Adrenal gland (tissue), 12 donors: Measurements from ENCODE around the gene HNF1A. TPM values are rescaled to one million over a fixed set of nuclear protein-coding genes. Genes with fewer than 3 reads are reported as not detected.

ENCODE experiments used
- DNase-seq, 7 donors: peaks; one replicate each; pipeline ENCODE4 v3.0.0-alpha.2; 2019 to 2020
- H3K27ac ChIP-seq, 5 donors: fragments of 200-600 bp; sonication (generic) in 4 of 5; 1 replicate in 3 of 5; 2 replicates in 2 of 5; pipeline versions ENCODE4 v1.5.1 to v1.8.0; 2016 to 2020; ENCODE audit warnings: mild to moderate bottlenecking in 1 of 5
- H3K27me3 ChIP-seq: fragments of 200-600 bp; 2 replicates; pipeline ENCODE4 v1.8.0; 2021
- H3K36me3 ChIP-seq, 2 donors: fragments of 200-600 bp; replicated peaks in 1 of 2; 1 replicate in 1 of 2; 2 replicates in 1 of 2; pipeline versions ENCODE4 v1.5.1 to v1.8.0; 2018 to 2022
- H3K4me1 ChIP-seq, 2 donors: fragments of 200-600 bp; replicated peaks in 1 of 2; 1 replicate in 1 of 2; 2 replicates in 1 of 2; pipeline versions ENCODE4 v1.5.1 to v1.8.0; 2018 to 2021
- H3K4me3 ChIP-seq, 4 donors: fragments of 200-600 bp; sonication (generic) in 3 of 4; one replicate each; pipeline ENCODE4 v1.5.1; 2016 to 2018
- H3K9me3 ChIP-seq, 3 donors: fragments of 200-600 bp; sonication (generic) in 1 of 3; replicated peaks in 1 of 3; 1 replicate in 2 of 3; 2 replicates in 1 of 3; pipeline versions ENCODE4 v1.5.1 to v1.8.0; 2016 to 2021
- CTCF ChIP-seq, 6 experiments: fragments of 450-650 bp in 4 of 6; fragments of 200-600 bp in 2 of 6; sonication (generic) in 1 of 6; IDR thresholded peaks; 1 replicate in 5 of 6; 2 replicates in 1 of 6; pipeline versions ENCODE4 v1.5.1 to v1.8.0; 2016 to 2021; ENCODE audit warnings: antibody characterized with exemption in 6 of 6, mild to moderate bottlenecking in 2 of 6, moderate library complexity in 1 of 6
- POLR2A ChIP-seq, 2 donors: fragments of 450-650 bp; IDR thresholded peaks; one replicate each; pipeline ENCODE4 v1.6.1; 2017; ENCODE audit warnings: antibody characterized with exemption in 2 of 2, mild to moderate bottlenecking in 2 of 2, moderate library complexity in 1 of 2
- WGBS, 4 donors: extraction: QIAGEN DNeasy Blood & Tissue Kit in 2 of 4; methylation state at CpG; one replicate each; pipeline versions ENCODE4 v1.1.5 to v1.1.7; 2013 to 2017; 5-methylcytosine and 5-hydroxymethylcytosine counted together
- intact Hi-C, 2 donors: fragments of 100-400 bp; cut with DNase I; formaldehyde crosslinking; loops; one replicate each; pipeline versions ENCODE4 v1.14.1 to v1.15.0; 2022 to 2023
- polyA plus RNA-seq, 3 donors: library from polyadenylated mRNA; stranded (reverse); fragments of 200-250 nt in 2 of 3; fragments of 350-450 nt in 1 of 3; fragmentation: Illumina TruSeq in 1 of 3; extraction: RNeasy Lipid Tissue Mini Kit (QIAGEN cat#74804) in 1 of 3; gene quantifications; one replicate each; pipeline ENCODE4 v1.2.3, GENCODE V29; 2013 to 2014
- total RNA-seq, 9 donors: library from RNA; depleted of rRNA in 4 of 9; stranded (reverse); fragments of >200 nt in 4 of 9; fragments of 120-200 nt in 1 of 9; fragmentation: NEBNext Ultra II Directional in 1 of 9; extraction: Animal tissue kit (Norgen Biotek cat#: 25700) in 1 of 9; gene quantifications; one replicate each; pipeline versions ENCODE4 v1.1.0 to v1.2.4, GENCODE V29; 2013 to 2023
- donor health status: healthy with polysubstance abuse.
- donor health status: Bipolar disorder and iron deficiency.
- donor health status: DM: yes; HTN: yes; CAD: no.
- donor health status: DM: no; HTN: no; CAD: no.
- donor health status: DM: no; HTN: no; CAD: no.
- donor health status: DM: yes; HTN: yes; CAD: no.

Gene HNF1A
- total and polyA plus RNA-seq, 12 donors: 0.03 to 0.08 TPM; not detected in 10

- no peaks in the 10 kb centered on the region for H3K36me3 ChIP-seq
- TF ChIP-seq POLR2A (IDR thresholded peaks at IDR 0.05) (no peak), CTCF (IDR thresholded peaks at IDR 0.05) (no peak)
- H3K27ac ChIP-seq: no peak overlapping the region
- no peaks in the 10 kb centered on the region for H3K9me3 ChIP-seq
- no peaks in the 10 kb centered on the region for H3K4me1 ChIP-seq
- no peak for DNase-seq
- no peaks in the 10 kb centered on the region for H3K27me3 ChIP-seq
- WGBS, 4 donors: 83 to 92% (median 90%) methylated on average over 5 to 6 of the region's 6 CpGs
- intact Hi-C loops: no loop called here
- no peak overlapping the region for H3K4me3 ChIP-seq
Observed at GRCh38 chr12:121021754-121022153, 43.4 kb downstream of the HNF1A start.

DNA sequence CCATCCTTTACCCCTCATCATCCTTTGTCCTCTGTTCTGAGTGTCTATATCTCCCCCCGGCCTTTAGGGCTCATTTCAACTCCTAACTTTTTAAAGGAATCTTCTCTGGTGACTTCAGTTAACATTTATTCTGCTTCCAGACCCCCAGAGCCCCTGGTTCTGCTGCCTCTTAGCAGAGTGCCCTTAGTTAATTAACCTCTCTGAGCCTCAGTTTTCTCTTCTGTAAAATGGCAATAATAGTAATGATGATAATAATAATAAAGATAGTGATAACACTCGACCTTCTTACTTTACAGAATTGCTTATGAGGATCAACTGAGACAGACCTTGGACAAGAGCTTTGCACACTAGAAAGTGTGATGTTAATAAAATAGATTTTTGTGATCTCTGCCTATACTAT, 44.4 kb downstream of the HNF1A start:
- WGBS, 4 donors: 56 to 74% (median 59%) methylated on average over 2 of the region's 2 CpGs
- no peak for DNase-seq
- TF ChIP-seq POLR2A (IDR thresholded peaks at IDR 0.05) (no peak), CTCF (IDR thresholded peaks at IDR 0.05) (no peak)

DNA sequence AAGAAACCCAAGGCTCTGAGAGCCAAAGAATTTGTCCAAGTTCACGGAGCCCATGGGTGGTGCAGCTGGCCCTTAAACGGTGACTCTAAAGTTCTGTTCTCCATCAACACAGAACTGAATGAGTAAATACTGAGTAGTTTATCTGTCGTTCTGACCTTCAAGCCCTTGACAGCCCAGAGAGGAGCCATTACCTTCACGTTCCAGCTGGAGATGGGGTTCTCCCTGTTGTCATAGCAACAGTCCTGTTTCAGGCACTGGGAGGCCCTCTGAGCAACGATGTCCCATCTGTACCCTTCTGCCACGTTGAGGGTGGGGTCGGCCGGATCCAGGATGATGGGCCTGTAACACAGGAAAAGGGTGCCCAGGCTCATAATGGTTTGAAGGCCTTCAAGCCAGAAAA, 45.5 kb downstream of the HNF1A start:
- H3K36me3 ChIP-seq: no peaks in the 10 kb centered on the region
- H3K4me1 ChIP-seq: no peaks in the 10 kb centered on the region
- no peak overlapping the region for H3K27ac ChIP-seq
- no peaks in the 10 kb centered on the region for H3K27me3 ChIP-seq
- intact Hi-C loops: no loop called here
- WGBS, 4 donors: 55 to 65% (median 62%) methylated on average over 8 of the region's 8 CpGs
- H3K9me3 ChIP-seq: no peaks in the 10 kb centered on the region
- H3K4me3 ChIP-seq: no peak overlapping the region
- TF ChIP-seq CTCF (IDR thresholded peaks at IDR 0.05) (no peak), POLR2A (IDR thresholded peaks at IDR 0.05) (no peak)
- DNase-seq: no peak

More for the DNA sequence above, 44.4 kb downstream of the HNF1A start:
- H3K36me3 ChIP-seq: no peaks in the 10 kb centered on the region
- intact Hi-C loops: no loop called here
- no peaks in the 10 kb centered on the region for H3K27me3 ChIP-seq
- H3K27ac ChIP-seq: no peak overlapping the region
- no peak overlapping the region for H3K4me3 ChIP-seq
- no peaks in the 10 kb centered on the region for H3K4me1 ChIP-seq
- no peaks in the 10 kb centered on the region for H3K9me3 ChIP-seq

- no peaks in the 10 kb centered on the region for H3K36me3 ChIP-seq
- WGBS, 4 donors: 88 to 92% (median 90%) methylated on average over 10 to 11 of the region's 11 CpGs
- H3K4me3 ChIP-seq: no peak overlapping the region
- intact Hi-C loops: no loop called here
- no peaks in the 10 kb centered on the region for H3K27me3 ChIP-seq
- no peak overlapping the region for H3K27ac ChIP-seq
- H3K9me3 ChIP-seq: no peaks in the 10 kb centered on the region
- H3K4me1 ChIP-seq: no peaks in the 10 kb centered on the region
- no peak for DNase-seq
- no peak for TF ChIP-seq POLR2A (IDR thresholded peaks at IDR 0.05)
- no peak for TF ChIP-seq CTCF (IDR thresholded peaks at IDR 0.05)
Observed at GRCh38 chr12:121025442-121026226, 47.3 kb downstream of the HNF1A start.
